Thyroid gland (tissue), 4 donors: ENCODE measurements around the gene AMIGO3.
"Not testable (repeated sequence)": the region's sequence is repeated elsewhere in the genome, so short reads cannot be mapped to it uniquely, and the experiment has no call there.

Experiments
- CTCF ChIP-seq, 6 experiments: fragments of 200-600 bp in 3 of 6; fragments of 450-650 bp in 3 of 6; sonication (generic) in 3 of 6; IDR thresholded peaks; one replicate each; pipeline ENCODE4 v1.5.1; 2016 to 2019; ENCODE audit warnings: antibody characterized with exemption in 6 of 6, mild to moderate bottlenecking in 2 of 6, inconsistent platforms in 1 of 6, moderate library complexity in 1 of 6
- POLR2A ChIP-seq, 2 donors: fragments of 450-650 bp; IDR thresholded peaks; one replicate each; pipeline ENCODE4 v1.6.1; 2017; ENCODE audit warnings: antibody characterized with exemption in 2 of 2, mild to moderate bottlenecking in 2 of 2, moderate library complexity in 1 of 2

- not testable (repeated sequence) for TF ChIP-seq CTCF, POLR2A (IDR thresholded peaks at IDR 0.05)
These were observed 24.0 kb downstream of the AMIGO3 start for GRCh38 chr3:49695350-49696015.
